Immature natural killer cell (primary cell): ENCODE measurements around the gene FAXDC2. TPM values are rescaled to one million over a fixed set of nuclear protein-coding genes. Genes with fewer than 3 reads are reported as not detected.
"Not testable (repeated sequence)": the region's sequence is repeated elsewhere in the genome, so short reads cannot be mapped to it uniquely, and the experiment has no call there.

Experiments used
- DNase-seq, 3 donors: peaks; one replicate each; pipeline ENCODE4 v3.0.0; 2022; ENCODE audit warnings: mixed read lengths in 1 of 3
- H3K27ac Mint-ChIP-seq, 6 donors: one replicate each; pipeline ENCODE4 v1.8.0; 2020; ENCODE audit warnings: mixed read lengths in 6 of 6, mild to moderate bottlenecking in 5 of 6, inconsistent platforms in 4 of 6, moderate library complexity in 3 of 6
- H3K27me3 Mint-ChIP-seq, 3 donors: one replicate each; pipeline ENCODE4 v1.8.0; 2020 to 2021; ENCODE audit warnings: low read depth in 3 of 3, mild to moderate bottlenecking in 3 of 3, mixed read lengths in 3 of 3, moderate library complexity in 3 of 3, inconsistent platforms in 1 of 3
- H3K36me3 Mint-ChIP-seq, 3 donors: one replicate each; pipeline ENCODE4 v1.8.0; 2020; ENCODE audit warnings: mixed read lengths in 3 of 3, inconsistent platforms in 2 of 3, mild to moderate bottlenecking in 2 of 3
- H3K4me1 Mint-ChIP-seq, 2 donors: one replicate each; pipeline ENCODE4 v1.8.0; 2020; ENCODE audit warnings: inconsistent platforms in 2 of 2, mild to moderate bottlenecking in 2 of 2, mixed read lengths in 2 of 2, moderate library complexity in 1 of 2
- H3K4me3 Mint-ChIP-seq, 5 donors: one replicate each; pipeline ENCODE4 v1.8.0; 2020; ENCODE audit warnings: mild to moderate bottlenecking in 5 of 5, mixed read lengths in 5 of 5, inconsistent platforms in 3 of 5, moderate library complexity in 3 of 5
- H3K9me3 Mint-ChIP-seq, 6 donors: one replicate each; pipeline ENCODE4 v1.8.0; 2020; ENCODE audit warnings: mild to moderate bottlenecking in 6 of 6, mixed read lengths in 6 of 6, inconsistent platforms in 4 of 6, moderate library complexity in 3 of 6
- polyA plus RNA-seq, 3 donors: library from polyadenylated mRNA; unstranded; fragments of 300-500 nt; fragmentation: Illumina TruSeq; gene quantifications; one replicate each; pipeline ENCODE4 v1.2.3, GENCODE V29; 2021

The FAXDC2 gene
- polyA plus RNA-seq, 3 donors from 2014 or later = 0.72 to 3.7 TPM; not detected in 1

- H3K27me3 Mint-ChIP-seq = peaks cover 0 to 2% (median 0%) of the 10 kb centered on the region in 3 donors
- peaks cover 0 to 4% (median 0%) of the 10 kb centered on the region in 3 donors for H3K36me3 Mint-ChIP-seq
- H3K4me1 Mint-ChIP-seq = peaks cover 19 to 23% of the 10 kb centered on the region in 2 donors
- DNase-seq = no peak
- no peak overlapping the region for H3K4me3 Mint-ChIP-seq
- no peaks in the 10 kb centered on the region for H3K9me3 Mint-ChIP-seq
- no peak overlapping the region for H3K27ac Mint-ChIP-seq
These were observed 19.0 kb downstream of the FAXDC2 start for GRCh38 chr5:154831451-154831850.

- H3K27me3 Mint-ChIP-seq = peaks cover 0 to 2% (median 0%) of the 10 kb centered on the region in 3 donors
- no peak overlapping the region for H3K4me3 Mint-ChIP-seq
- no peaks in the 10 kb centered on the region for H3K9me3 Mint-ChIP-seq
- peak overlapping the region in 3 of 6 donors; percentile 14 to 75 (median 47) for H3K27ac Mint-ChIP-seq
- H3K4me1 Mint-ChIP-seq = peaks cover 19 to 23% of the 10 kb centered on the region in 2 donors
- peaks cover 0 to 8% (median 0%) of the 10 kb centered on the region in 3 donors for H3K36me3 Mint-ChIP-seq
- DNase-seq = no peak
These were observed 19.8 kb downstream of the FAXDC2 start for GRCh38 chr5:154830596-154830995.

DNA sequence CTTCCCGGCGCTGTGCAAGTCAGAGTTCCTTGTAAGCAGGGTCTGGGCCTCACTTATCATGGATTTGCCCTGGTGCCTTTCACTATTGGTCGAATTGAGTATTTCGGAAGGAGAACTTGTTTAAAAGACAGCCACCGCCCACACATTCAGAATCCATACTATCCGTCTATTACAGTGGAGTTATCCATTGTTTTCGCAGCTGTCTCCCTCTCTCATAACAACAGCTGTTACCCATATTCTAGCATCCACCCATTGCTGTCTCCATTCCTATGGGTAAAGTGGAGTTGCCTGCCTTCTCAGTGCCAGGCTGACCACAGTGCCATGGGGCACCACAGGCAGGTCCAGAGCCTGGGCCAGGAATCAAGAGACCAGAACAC lies 20.2 kb downstream of the FAXDC2 start:
- Mint-ChIP-seq H3K4me3 (peak overlapping the region in 2 of 5 donors; percentile 2 to 23), H3K4me1 (peaks cover 19 to 23% of the 10 kb centered on the region in 2 donors)

GRCh38 chr5:154829589-154830218 lies 20.7 kb downstream of the FAXDC2 start:
- Mint-ChIP-seq H3K9me3 (no peaks in the 10 kb centered on the region), H3K4me1 (peaks cover 19 to 23% of the 10 kb centered on the region in 2 donors), H3K4me3 (no peak overlapping the region), H3K27me3 (peaks cover 0 to 2% (median 0%) of the 10 kb centered on the region in 3 donors), H3K36me3 (peaks cover 0 to 9% (median 0%) of the 10 kb centered on the region in 3 donors), H3K27ac (peak overlapping the region in 4 of 6 donors; percentile 2 to 53 (median 20))
- DNase-seq = no peak

More for the DNA sequence above, 20.2 kb downstream of the FAXDC2 start:
- peaks cover 0 to 9% (median 0%) of the 10 kb centered on the region in 3 donors for H3K36me3 Mint-ChIP-seq
- H3K27ac Mint-ChIP-seq = peak overlapping the region in 4 of 6 donors; percentile 2 to 75 (median 50)
- peaks cover 0 to 2% (median 0%) of the 10 kb centered on the region in 3 donors for H3K27me3 Mint-ChIP-seq
- H3K9me3 Mint-ChIP-seq = no peaks in the 10 kb centered on the region
- no peak for DNase-seq

DNA sequence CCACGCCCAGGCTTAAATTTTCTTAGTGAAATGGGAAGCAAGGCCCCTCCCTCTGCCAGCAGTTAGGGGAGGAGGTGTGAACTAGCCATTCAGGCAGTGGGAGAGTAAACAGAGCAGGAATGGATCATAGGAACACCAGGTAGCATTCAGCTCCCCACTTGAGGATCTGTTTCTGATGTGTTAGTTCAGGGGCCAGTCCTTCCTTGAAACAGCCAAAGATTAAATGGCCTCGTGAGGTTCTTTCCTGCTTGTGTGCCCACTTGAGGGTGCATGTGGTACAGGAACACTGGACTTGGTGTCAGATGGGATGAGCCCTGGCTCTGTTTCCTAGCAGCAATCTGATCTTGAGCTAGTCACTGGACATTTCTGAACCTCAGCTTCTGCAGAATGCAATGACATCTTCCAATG lies 21.2 kb downstream of the FAXDC2 start:
- no peak overlapping the region for H3K4me3 Mint-ChIP-seq

DNA sequence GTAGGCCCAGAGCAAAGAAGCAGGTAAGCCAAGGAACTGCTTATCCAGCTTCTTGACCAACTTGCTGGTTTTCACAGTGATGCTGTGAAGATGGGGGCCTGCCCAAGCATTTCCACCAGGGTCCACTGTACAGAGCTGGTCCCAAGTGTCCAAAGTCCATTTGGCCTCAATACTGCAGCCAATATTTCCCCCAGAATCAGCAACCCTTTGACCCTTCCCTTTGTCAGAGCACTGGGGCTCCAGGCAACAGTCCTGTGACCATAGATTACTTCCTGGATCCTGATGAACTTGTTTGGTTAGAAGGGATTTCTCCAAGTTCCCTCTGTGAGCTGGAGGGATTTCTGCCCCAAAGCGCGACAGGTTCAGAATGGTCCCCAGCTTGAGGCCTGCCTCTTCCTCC lies 26.3 kb downstream of the FAXDC2 start:
- Mint-ChIP-seq H3K9me3 (no peaks in the 10 kb centered on the region), H3K27me3 (no peaks in the 10 kb centered on the region), H3K4me3 (no peak overlapping the region), H3K27ac (no peak overlapping the region), H3K36me3 (peaks cover 0 to 15% (median 6%) of the 10 kb centered on the region in 3 donors), H3K4me1 (peaks cover 27% of the 10 kb centered on the region in 2 donors)
- DNase-seq = no peak

More for the DNA sequence above, 21.2 kb downstream of the FAXDC2 start:
- Mint-ChIP-seq H3K27me3 (peaks cover 0 to 2% (median 0%) of the 10 kb centered on the region in 3 donors), H3K27ac (peak overlapping the region in 1 of 6 donors; percentile 24), H3K9me3 (no peaks in the 10 kb centered on the region), H3K4me1 (peaks cover 19 to 23% of the 10 kb centered on the region in 2 donors), H3K36me3 (peaks cover 0 to 9% (median 0%) of the 10 kb centered on the region in 3 donors)
- DNase-seq = no peak

- Mint-ChIP-seq H3K4me3 (no peak overlapping the region), H3K27me3 (no peaks in the 10 kb centered on the region), H3K27ac (no peak overlapping the region), H3K4me1 (peaks cover 30% of the 10 kb centered on the region in 2 donors), H3K36me3 (peaks cover 0 to 15% (median 6%) of the 10 kb centered on the region in 3 donors), H3K9me3 (no peaks in the 10 kb centered on the region)
- DNase-seq = no peak
These were observed 26.8 kb downstream of the FAXDC2 start for GRCh38 chr5:154823605-154824004.

- Mint-ChIP-seq H3K4me1 (peaks cover 29 to 37% of the 10 kb centered on the region in 2 donors), H3K36me3 (peaks cover 0 to 15% (median 6%) of the 10 kb centered on the region in 3 donors)
- not testable (repeated sequence) for DNase-seq, H3K4me3 Mint-ChIP-seq, H3K9me3 Mint-ChIP-seq, H3K27ac Mint-ChIP-seq, H3K27me3 Mint-ChIP-seq
These were observed 27.5 kb downstream of the FAXDC2 start for GRCh38 chr5:154822896-154823295.

- no peak for DNase-seq
- no peaks in the 10 kb centered on the region for H3K9me3 Mint-ChIP-seq
These were observed 30.0 kb downstream of the FAXDC2 start for GRCh38 chr5:154820383-154820782.

DNA sequence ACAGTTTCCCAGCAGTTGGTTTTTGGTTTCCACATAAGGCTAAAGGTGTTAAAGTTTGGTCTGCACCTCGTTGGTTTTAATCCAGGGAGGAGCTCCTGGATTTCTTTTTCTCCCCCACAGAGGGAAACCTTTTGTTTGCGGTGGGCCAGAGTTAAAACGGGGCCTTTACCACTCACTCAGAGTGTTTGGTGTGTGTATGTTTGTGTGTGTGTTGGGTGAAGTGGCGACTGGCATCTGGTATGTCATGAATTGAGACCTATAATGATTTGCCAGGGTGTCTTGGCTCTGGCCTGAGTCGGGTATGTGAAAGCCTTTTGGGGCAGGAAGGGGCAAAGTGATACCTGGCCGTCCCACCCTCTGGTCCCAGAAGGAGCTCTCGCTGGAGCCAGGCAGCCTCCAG lies 30.9 kb downstream of the FAXDC2 start:
- Mint-ChIP-seq H3K9me3 (no peaks in the 10 kb centered on the region), H3K27ac (peak overlapping the region in 5 of 6 donors; percentile 29 to 84 (median 64)), H3K4me1 (peaks cover 38 to 52% of the 10 kb centered on the region in 2 donors), H3K4me3 (peak overlapping the region; percentile 27 to 64 (median 36)), H3K36me3 (peaks cover 12 to 26% (median 23%) of the 10 kb centered on the region in 3 donors), H3K27me3 (no peaks in the 10 kb centered on the region)
- DNase-seq = peak; percentile 16 to 19 (median 17)

More at GRCh38 chr5:154820383-154820782, 30.0 kb downstream of the FAXDC2 start:
- Mint-ChIP-seq H3K4me1 (peaks cover 32 to 44% of the 10 kb centered on the region in 2 donors), H3K27me3 (no peaks in the 10 kb centered on the region), H3K4me3 (peak overlapping the region in 3 of 5 donors; percentile 4 to 34 (median 22)), H3K27ac (peak overlapping the region in 1 of 6 donors; percentile 30), H3K36me3 (peaks cover 8 to 18% (median 17%) of the 10 kb centered on the region in 3 donors)

DNA sequence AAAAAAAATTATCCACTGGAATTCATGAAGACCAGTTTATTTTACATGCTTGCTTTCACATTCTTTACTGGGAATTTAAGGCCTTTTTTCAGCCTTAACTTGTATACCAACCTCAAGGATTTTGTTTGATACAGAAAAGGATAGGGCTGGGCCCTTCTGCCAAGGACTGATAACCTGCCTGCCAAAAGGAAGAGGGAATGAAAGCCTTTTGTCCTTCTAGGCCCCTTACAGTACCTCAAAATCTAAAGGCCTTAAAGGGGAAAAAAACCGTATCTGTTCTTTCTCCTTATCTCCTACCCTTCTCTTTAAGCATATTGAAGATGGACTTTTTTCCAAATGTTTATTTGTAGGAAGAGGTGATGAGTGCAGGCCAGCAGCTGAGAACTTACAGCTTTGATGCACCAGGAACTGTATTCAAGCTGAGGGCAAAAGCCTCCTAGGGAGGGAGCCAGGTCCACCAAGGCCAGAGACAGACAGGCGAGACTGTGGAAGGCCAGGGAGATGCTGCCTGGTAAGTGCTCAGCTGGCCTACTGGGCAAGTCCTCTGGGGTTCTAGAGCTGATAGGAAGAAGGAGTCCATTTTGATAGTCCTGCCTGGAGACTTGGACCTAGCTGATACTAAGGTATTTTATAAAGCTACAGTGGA lies 31.8 kb downstream of the FAXDC2 start:
- H3K9me3 Mint-ChIP-seq = no peaks in the 10 kb centered on the region
- peaks cover 12 to 27% (median 23%) of the 10 kb centered on the region in 3 donors for H3K36me3 Mint-ChIP-seq
- peaks cover 43 to 60% of the 10 kb centered on the region in 2 donors for H3K4me1 Mint-ChIP-seq
- no peak for DNase-seq
- peak overlapping the region; percentile 17 to 84 (median 76) for H3K27ac Mint-ChIP-seq
- H3K27me3 Mint-ChIP-seq = no peaks in the 10 kb centered on the region
- peak overlapping the region in 3 of 5 donors; percentile 27 to 53 (median 31) for H3K4me3 Mint-ChIP-seq

DNA sequence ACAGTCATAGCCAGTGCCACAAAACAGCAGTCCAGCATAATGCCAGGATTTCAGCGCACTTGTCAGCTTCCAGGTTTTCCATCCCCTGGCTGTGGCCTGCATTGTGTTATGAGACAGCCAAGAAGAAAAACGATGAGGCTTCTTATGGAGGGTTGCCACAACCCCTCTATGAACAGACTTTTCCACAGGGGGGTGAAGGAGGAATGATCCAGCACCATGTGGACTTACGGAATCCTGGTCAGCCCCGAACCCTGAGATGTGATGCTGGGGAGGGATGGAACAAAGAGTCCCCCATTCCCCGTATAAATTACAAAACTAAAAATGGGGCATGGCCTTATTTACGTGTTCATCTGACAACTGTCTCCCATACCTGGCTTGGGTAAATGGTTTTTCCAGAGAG lies 32.6 kb downstream of the FAXDC2 start:
- Mint-ChIP-seq H3K36me3 (peaks cover 12 to 33% (median 25%) of the 10 kb centered on the region in 3 donors), H3K27me3 (no peaks in the 10 kb centered on the region), H3K27ac (peak overlapping the region in 3 of 6 donors; percentile 27 to 81 (median 35)), H3K4me1 (peaks cover 51 to 68% of the 10 kb centered on the region in 2 donors), H3K9me3 (no peaks in the 10 kb centered on the region), H3K4me3 (no peak overlapping the region)
- DNase-seq = no peak

DNA sequence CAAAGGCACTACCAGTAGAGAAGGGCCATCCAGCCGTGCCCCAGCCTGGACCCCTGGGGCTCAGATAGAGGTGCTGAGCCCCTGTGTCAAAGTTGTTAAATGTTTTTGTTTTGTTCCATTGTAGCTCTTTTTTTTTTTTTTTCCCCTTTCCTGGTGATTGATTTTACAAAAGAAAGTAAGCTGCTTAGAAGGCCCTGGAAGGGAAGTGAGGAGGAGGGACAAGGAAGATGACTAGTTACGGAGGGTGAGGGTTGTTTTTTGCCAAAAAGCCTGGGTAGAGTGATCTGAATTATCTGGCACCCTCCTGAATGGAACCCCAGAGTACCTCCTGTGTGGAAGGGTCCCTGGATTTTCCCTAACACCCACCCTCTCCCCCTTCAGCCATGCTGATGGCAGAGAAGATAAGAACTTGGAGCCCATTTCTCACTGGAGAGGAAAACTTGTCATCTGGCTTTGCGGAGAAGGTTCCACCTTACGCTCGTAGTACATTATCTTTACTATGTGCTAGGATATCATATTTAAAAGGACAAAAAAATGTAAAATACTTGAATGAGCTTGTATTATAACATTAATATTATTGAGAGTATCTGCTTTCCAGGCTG lies 33.4 kb downstream of the FAXDC2 start:
- Mint-ChIP-seq H3K9me3 (no peaks in the 10 kb centered on the region), H3K4me3 (no peak overlapping the region), H3K27ac (peak overlapping the region in 3 of 6 donors; percentile 4 to 77 (median 30)), H3K27me3 (no peaks in the 10 kb centered on the region), H3K36me3 (peaks cover 14 to 37% (median 25%) of the 10 kb centered on the region in 3 donors), H3K4me1 (peaks cover 57 to 75% of the 10 kb centered on the region in 2 donors)
- DNase-seq = no peak
